HG03066 (cell line): ENCODE results near the gene TSPAN7.

Experiments used
- ATAC-seq: cut with Tn5 transposase; IDR thresholded peaks from one replicate; pipeline ENCODE4 v1.9.1; 2021; ENCODE audit warnings: low read depth; ENCODE audit not compliant: unreplicated experiment

The TSPAN7 gene

DNA sequence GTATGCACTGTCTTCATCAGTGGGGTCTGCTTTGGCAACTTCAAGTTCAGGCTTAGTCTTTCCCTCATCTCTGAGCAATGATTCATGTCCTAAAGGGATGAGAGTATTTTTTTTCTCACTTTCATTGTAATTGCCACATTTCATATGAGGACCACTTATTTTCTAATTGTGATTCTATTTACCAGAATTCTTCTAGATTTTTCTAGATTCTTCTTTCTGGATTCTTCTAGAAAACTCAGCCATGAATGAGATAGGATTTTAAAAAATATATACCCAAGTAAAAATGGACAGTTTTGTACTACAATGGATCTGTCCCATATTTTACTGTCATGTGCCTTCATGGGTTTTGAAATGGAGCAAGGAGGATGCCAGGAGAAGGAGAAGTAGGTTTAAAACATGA lies 78.4 kb downstream of the TSPAN7 start:
- no peak for ATAC-seq

DNA sequence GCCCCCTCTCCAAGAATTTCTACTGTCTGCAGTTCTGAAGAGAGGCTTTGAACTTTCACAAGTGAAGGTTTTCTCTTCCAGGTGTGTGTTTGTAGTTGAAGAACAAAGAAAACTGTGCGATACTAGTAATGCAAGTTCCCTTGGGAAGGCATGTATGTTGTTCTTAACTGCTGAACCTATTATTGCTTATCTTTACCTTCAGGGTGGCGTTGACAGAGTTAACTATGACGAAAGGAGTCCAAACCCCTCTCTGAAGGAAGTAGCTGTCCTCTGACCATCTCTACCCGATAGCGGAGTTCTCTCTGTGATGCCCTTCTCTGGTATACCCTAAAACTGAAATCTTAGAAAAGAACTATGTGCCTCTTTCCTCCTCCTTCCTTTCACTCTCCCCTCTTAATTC lies 79.9 kb downstream of the TSPAN7 start:
- ATAC-seq = no peak

GRCh38 chrX:38643903-38644302 lies 82.6 kb downstream of the TSPAN7 start:
- no peak for ATAC-seq

- ATAC-seq = no peak
Measured at GRCh38 chrX:38646129-38646528, 84.8 kb downstream of the TSPAN7 start.

GRCh38 chrX:38649221-38649620 lies 87.9 kb downstream of the TSPAN7 start:
- ATAC-seq = no peak

DNA sequence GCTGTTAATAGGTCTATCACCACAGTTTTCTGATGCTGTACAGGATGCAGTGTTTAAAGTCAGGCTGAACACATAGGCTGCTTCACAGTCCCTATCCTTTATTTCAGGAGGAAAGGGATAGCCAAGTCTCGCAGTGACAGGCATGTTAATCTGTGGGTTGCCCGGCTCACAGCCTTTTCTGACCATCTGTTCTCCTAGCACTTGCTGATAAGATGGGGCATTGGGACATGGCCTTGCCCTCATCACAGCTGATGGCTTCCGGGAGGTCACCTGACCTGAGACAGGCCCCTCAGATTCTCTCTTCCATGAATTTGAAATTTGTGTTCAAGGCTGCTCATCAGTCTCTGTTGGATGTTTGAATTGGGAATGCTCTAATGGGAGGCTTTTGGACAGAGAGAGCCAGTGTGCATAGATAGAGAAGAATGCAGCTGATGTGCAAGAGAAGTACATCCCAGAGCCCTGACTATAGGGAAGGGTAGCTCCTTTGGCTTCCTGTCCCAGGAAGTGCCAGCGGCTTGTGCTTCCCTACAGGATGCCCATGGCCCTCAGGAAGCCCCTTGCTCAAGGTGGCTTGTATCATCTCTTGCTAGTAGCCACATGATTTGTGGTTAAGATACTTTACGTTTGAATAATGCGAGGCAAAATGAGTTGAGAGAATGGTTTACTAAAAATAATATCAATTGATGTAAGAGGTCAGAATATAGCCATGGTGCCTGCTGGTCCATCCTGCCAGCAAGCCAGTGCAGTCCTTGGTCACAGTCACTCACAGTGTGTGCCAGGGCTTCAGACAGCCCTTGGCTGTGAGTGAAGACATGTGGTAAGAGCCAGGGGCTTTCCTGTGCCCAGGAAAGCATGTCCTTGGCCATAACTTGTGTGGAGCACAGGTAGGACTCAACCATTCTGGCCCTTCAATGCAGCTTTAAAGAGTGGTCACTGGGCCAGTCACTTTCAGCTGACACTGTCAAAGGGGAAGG lies 88.6 kb downstream of the TSPAN7 start:
- ATAC-seq = no peak

- ATAC-seq = no peak
Measured at GRCh38 chrX:38651625-38652601, 90.6 kb downstream of the TSPAN7 start.

DNA sequence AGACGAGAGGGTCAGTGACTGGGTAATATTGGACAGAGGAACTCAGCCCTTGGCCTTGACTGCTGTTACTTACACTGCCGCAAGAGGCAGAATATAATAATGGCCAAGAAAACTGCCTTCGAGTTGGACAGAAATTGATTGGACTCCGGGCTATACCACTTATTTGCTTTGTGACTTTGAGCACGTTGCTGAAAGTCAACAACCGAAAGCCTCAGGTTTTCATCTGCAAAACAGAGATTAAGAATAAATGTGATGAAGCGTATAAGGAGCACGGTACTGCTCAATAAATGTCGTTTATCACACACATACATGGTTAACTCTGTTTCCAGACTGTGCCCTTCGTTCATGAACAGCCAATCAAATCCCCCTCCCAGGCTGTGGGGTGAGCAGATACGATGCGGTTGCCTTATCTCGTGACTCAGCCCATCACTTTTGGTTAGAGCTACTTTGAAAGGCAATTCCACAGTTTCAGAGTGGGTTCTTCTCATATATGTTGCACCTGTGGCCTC lies 91.6 kb downstream of the TSPAN7 start:
- ATAC-seq = no peak

DNA sequence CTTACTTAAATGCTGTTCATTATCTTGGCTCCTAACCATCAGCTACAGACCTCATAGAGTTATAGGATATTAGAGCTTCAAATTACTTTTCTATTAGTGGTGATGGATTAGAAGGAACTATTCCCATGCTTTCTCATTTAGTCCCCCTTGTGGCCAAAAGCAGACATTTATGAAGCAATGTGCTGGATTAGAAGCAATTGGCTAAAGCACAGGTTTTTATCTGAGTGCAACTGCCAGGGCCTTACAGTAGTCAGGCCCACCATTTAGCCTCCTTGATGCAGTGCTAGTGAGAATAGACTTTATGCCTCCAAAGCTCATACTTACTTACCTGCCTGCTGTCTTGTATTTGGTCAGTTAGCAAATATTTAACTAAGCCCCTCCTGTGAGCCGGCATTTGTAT lies 93.0 kb downstream of the TSPAN7 start:
- no peak for ATAC-seq

GRCh38 chrX:38656350-38656915 lies 95.1 kb downstream of the TSPAN7 start:
- ATAC-seq = no peak

GRCh38 chrX:38657562-38657961 lies 96.2 kb downstream of the TSPAN7 start:
- no peak for ATAC-seq

DNA sequence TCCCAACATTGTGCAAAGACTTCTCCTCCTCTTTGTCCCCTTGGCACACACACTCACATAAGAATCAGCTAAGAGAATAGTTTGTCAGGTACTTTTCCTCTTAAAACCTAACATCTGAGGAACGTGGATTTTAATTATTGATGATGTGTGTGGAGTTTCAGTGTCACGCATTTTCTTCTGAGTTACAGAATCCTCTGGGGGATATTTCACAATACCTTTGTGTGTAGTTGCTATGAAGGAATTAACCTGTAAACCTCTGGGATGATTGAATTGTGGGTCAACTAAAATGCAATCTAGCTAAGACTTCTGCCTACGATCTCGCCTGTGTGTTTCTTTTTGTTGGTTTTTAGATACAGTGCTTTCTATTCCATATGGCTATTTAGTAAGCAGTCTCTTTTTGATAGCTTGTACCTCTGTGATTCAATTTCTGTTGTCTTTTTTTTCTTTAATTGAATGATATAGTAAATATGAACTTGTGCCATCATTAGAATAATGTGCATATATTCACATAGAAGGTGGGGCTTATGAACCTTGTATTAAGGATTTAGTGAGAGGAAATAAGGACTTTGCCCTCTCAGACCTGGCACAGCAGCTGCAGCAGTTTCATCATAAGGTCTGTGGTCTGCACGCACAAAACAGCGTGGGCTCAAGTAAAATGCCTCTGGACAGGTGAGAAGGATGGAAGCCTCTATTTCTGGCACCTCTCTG lies 99.2 kb downstream of the TSPAN7 start:
- ATAC-seq = no peak

DNA sequence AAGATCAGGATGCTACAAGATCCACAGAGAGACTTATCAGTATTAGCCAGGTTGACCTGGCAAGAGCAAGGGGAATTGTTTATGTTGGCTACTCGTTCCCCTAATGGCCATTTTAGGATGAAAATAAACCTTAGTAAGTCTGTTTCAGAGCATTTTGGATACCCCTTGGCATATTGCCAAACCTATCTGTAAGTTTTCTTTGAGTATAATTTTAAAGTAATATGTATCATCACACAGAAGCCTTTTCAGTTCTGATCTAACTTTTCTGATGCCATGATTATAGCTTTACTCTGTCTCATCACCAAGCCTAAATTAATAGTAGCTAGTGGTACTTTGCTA lies 99.7 kb downstream of the TSPAN7 start:
- no peak for ATAC-seq

DNA sequence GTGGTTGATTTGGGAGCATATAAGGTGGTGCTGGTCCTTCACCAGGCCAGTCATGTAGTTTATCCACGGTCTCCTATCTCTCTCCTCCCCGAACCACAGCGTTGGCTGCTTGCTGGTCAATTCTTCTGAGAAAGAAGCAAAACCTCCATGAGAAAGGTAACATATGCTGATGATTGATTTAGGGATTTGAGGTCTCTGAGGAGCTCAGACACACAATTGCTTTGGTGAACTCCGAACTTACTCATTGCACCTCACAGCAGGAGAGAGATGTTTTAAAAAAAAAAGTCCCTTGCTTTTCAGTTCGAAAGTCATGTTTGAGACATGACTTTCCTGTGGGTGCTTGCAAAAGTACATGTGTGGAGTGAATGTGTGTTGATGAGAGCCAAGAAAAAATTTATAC lies 100.2 kb downstream of the TSPAN7 start:
- ATAC-seq = no peak

DNA sequence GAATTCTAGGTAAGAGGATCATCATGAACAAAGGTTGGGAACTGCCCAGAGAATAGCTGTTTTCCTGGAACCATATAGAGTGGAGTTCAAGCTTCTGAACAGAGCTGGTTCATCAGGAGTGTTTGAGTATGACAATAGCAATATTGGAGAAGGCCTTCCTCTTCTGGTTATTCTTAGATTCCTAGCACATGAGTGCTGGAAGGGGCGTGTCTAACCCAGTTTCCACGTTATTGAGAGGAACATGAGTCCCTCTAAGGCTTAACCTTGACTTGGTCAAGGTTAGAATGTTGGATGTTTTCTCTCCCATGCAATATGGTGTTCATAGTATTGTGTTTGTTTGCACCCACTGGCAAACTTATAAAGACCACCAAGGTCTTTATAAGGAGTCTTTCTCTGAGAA lies 101.3 kb downstream of the TSPAN7 start:
- ATAC-seq = no peak

- no peak for ATAC-seq
Measured at GRCh38 chrX:38664285-38664684, 102.9 kb downstream of the TSPAN7 start.

DNA sequence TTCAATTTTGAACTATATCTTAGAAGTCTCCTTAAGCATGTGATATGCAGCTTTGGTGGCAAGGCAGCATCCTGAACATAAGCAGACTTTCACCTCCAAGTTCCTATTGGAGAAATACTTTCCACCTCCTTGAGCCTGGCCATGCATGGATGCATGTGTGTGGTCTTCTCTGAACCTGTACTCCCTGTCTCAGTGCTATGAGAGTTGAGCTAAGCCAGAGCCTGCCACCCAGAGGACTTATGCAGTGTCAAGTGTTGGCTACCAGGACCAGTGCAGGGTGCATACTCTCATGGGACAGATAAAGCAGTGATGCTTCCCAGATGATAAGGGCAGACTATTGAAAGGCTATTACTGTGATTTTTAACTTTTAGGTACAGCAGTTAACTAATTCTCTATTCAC lies 105.6 kb downstream of the TSPAN7 start:
- no peak for ATAC-seq

GRCh38 chrX:38668771-38669170 lies 107.4 kb downstream of the TSPAN7 start:
- ATAC-seq = no peak

- no peak for ATAC-seq
Measured at GRCh38 chrX:38669428-38669827, 108.1 kb downstream of the TSPAN7 start.

DNA sequence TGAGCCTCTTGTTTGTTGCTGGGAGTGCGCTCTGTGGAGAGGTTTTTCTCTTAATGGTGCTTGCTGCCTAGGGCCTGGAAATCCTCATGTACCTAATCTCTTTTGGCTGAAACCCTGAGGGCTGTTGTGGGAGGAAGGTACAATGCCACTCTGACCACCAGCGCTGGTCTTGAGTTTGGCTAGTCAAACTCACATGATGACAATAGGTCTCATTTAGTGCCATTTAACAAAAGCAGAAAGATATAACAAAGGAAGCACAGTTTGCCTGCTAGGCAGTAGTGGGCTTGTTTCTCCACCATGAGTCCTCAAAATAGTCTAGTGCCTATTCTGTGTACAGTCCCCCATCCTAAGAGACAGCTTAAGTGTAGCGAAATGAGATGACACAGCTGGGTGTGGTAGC lies 111.3 kb downstream of the TSPAN7 start:
- no peak for ATAC-seq
